PC-9 (cell line): ENCODE data around the gene MPPE1. TPM values are rescaled to one million over a fixed set of nuclear protein-coding genes. Genes with fewer than 3 reads are reported as not detected.
A peak's percentile ranks its signal among the peaks of the same experiment; 100 is the strongest.

Experiments used
- BruUV-seq: library from RNA; stranded (reverse); fragments of 400-500 nt; replicated peaks from 2 replicates; lab custom pipeline; 2021; lab: Mats Ljungman, UMichigan
- CTCF ChIA-PET: fragments of 300-600 bp; sonication (Branson Sonifier 250); formaldehyde crosslinking; loops from one replicate; lab custom pipeline; 2022; ENCODE audit warnings: antibody characterized with exemption; lab: Charles Lee
- POLR2A ChIA-PET: fragments of 300-600 bp; sonication (Branson Sonifier 250); formaldehyde crosslinking; loops from one replicate; lab custom pipeline; 2022; ENCODE audit warnings: antibody characterized with exemption; ENCODE audit not compliant: unreplicated experiment; lab: Charles Lee
- DNase-seq, 2 experiments: peaks; one replicate each; pipeline versions ENCODE4 v3.0.0 to v3.0.0-alpha.2; 2015 to 2022; ENCODE audit warnings: mixed read lengths in 1 of 2
- H2AFZ ChIP-seq: fragments of 200-600 bp; sonication (generic); 2 replicates; pipeline ENCODE4 v1.8.1; 2017; ENCODE audit warnings: antibody characterized with exemption
- H3F3A ChIP-seq: fragments of 200-600 bp; sonication (generic); 2 replicates; pipeline ENCODE4 v1.8.1; 2017; ENCODE audit warnings: antibody characterized with exemption, mild to moderate bottlenecking, low read depth; ENCODE audit not compliant: insufficient read depth
- H3K27ac ChIP-seq: fragments of 200-600 bp; sonication (generic); 2 replicates; pipeline ENCODE4 v1.6.1; 2016; ENCODE audit warnings: mixed run types
- H3K27me3 ChIP-seq: fragments of 200-600 bp; sonication (generic); 2 replicates; pipeline ENCODE4 v1.6.1; 2016; ENCODE audit warnings: low read depth, mixed run types; ENCODE audit not compliant: insufficient read depth
- H3K36me3 ChIP-seq: fragments of 200-600 bp; sonication (generic); 2 replicates; pipeline ENCODE4 v1.6.1; 2016; ENCODE audit warnings: low read depth, mixed run types
- H3K4me1 ChIP-seq: fragments of 200-600 bp; sonication (generic); replicated peaks from 2 replicates; pipeline ENCODE4 v1.6.1; 2016; ENCODE audit warnings: mixed run types; ENCODE audit not compliant: insufficient read depth
- H3K4me2 ChIP-seq: fragments of 200-600 bp; sonication (generic); 2 replicates; pipeline ENCODE4 v1.6.1; 2017; ENCODE audit warnings: mixed run types
- H3K4me3 ChIP-seq: fragments of 200-600 bp; sonication (generic); 2 replicates; pipeline ENCODE4 v1.6.1; 2016; ENCODE audit warnings: mixed run types
- H3K79me2 ChIP-seq: fragments of 200-600 bp; sonication (generic); 2 replicates; pipeline ENCODE4 v1.6.1; 2017; ENCODE audit warnings: low read depth, mixed run types
- H3K9me2 ChIP-seq: fragments of 200-600 bp; sonication (generic); 2 replicates; pipeline ENCODE4 v1.8.1; 2017; ENCODE audit warnings: mild to moderate bottlenecking; ENCODE audit not compliant: insufficient read depth
- H3K9me3 ChIP-seq: fragments of 200-600 bp; sonication (generic); 2 replicates; pipeline ENCODE4 v1.8.1; 2016; ENCODE audit warnings: low read depth; ENCODE audit not compliant: insufficient read depth
- H4K20me1 ChIP-seq: fragments of 200-600 bp; sonication (generic); 2 replicates; pipeline ENCODE4 v1.8.1; 2017; ENCODE audit not compliant: insufficient read depth
- CTCF ChIP-seq: fragments of 200-600 bp; sonication (generic); conservative IDR thresholded peaks from 2 replicates; pipeline ENCODE4 v1.6.1; 2017; ENCODE audit warnings: mixed run types, antibody characterized with exemption, mild to moderate bottlenecking, moderate library complexity
- EZH2 ChIP-seq: fragments of 200-600 bp; sonication (generic); IDR thresholded peaks from 2 replicates; pipeline ENCODE4 v1.8.0; 2017; ENCODE audit warnings: antibody characterized with exemption, low read depth
- intact Hi-C: fragments of 100-400 bp; cut with micrococcal nuclease; formaldehyde crosslinking; loops from one replicate; pipeline ENCODE4 v1.10.0; 2022; ENCODE audit not compliant: unreplicated experiment
- total RNA-seq: library from RNA; stranded (reverse); gene quantifications from 2 replicates; pipeline ENCODE4 v1.2.3, GENCODE V29; 2021

MPPE1 gene
- total RNA-seq, 1 experiment from 2014 or later = 40.7 TPM

DNA sequence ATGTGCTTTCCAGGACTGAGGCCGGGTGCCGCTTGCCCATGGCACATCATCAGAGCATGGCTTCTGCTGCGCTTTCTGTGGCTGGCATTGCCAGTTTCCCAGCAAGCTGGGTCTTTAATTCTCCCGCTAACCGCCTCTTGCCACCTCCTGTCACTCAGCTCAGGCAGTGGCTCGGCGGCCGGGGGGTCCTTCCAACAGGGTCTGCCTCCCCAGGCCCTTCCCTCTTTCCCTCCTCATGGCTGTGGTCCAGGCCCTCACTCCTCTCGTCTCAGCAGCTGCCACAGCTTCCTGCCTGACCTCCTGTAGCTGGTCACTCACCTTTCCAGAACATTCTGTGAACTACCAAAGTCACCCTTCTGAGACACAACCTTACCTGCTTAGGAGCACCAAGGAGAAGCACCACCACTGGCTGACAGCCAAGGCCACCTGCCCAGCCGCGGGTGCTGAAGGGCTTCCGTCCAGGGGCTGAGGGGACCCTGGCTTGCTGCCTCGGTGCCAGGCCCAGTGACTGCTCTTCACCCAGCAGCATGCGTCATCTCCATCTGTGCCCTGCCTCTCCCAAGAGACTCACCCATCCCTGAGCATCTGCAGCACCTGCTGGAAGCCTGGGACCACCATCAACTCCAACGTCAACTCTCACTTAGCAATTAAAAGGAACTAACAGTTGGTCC, 34.3 kb downstream of the MPPE1 start:
- ChIA-PET CTCF (no interaction called here), POLR2A (no interaction called here)
- no peak overlapping the region for H3K4me2 ChIP-seq
- intact Hi-C loops = loop anchor here (10.0 kb wide), 1 partner anchor 319 kb away; no protein-coding TSS in a partner anchor
- BruUV-seq = no TSS peak
- no peaks in the 10 kb centered on the region; the same call in 1 of the 2 replicates for H3F3A ChIP-seq
- H3K27me3 ChIP-seq = no peaks in the 10 kb centered on the region
- H3K9me2 ChIP-seq = no peaks in the 10 kb centered on the region
- no peak for TF ChIP-seq CTCF
- no peak for TF ChIP-seq EZH2
- DNase-seq = no peak
- no peaks in the 10 kb centered on the region for H3K36me3 ChIP-seq
- no peaks in the 10 kb centered on the region for H4K20me1 ChIP-seq
- H3K27ac ChIP-seq = no peak overlapping the region
- H3K4me1 ChIP-seq = no peaks in the 10 kb centered on the region
- no peak overlapping the region for H2AFZ ChIP-seq
- H3K79me2 ChIP-seq = no peaks in the 10 kb centered on the region
- no peak overlapping the region for H3K4me3 ChIP-seq
- H3K9me3 ChIP-seq = no peaks in the 10 kb centered on the region

DNA sequence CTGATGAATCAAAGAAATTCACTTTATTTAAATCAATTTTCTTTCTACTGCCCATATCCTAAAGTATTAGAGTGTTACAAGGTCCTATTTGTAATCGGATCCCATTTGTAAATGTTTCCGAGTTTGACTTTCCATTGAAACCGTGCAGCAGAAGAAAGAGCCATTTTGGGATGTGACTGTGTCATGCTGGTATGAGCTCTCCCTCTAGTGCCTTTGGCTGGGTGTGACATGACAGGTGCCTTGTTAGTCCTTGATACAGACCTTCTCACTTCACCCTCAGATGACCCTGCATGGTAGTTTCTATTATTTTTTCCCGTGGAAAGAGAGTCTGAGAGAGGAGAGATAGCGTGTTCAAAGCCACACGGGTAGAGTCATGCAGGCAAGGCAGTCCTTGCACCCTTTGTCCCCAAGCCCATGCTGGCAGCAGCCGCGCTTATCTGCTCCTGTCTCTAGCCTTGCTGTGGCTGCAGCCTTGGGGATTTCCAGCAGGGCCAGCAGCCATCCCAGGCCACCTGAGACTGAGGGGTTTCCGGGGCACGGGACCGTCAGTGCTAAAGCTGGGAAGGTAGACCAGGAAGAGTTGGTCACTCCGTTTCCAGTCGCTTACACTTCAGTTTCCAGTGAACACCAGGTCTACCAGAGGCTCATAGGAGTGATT, 35.5 kb downstream of the MPPE1 start:
- ChIA-PET CTCF (no interaction called here), POLR2A (no interaction called here)
- no peaks in the 10 kb centered on the region for H3K9me2 ChIP-seq
- H3K36me3 ChIP-seq = no peaks in the 10 kb centered on the region
- no peaks in the 10 kb centered on the region for H4K20me1 ChIP-seq
- no peaks in the 10 kb centered on the region for H3K4me1 ChIP-seq
- peak; percentile 75 for TF ChIP-seq CTCF
- TF ChIP-seq EZH2 = no peak
- H3F3A ChIP-seq = no peaks in the 10 kb centered on the region; the same call in 1 of the 2 replicates
- H3K27ac ChIP-seq = no peak overlapping the region
- H3K79me2 ChIP-seq = no peaks in the 10 kb centered on the region
- no peaks in the 10 kb centered on the region for H3K9me3 ChIP-seq
- H3K4me3 ChIP-seq = no peak overlapping the region
- intact Hi-C loops = loop anchor here (1.0 to 10.0 kb wide), 5 partner anchors 12 to 318 kb away; no protein-coding TSS in a partner anchor
- H3K4me2 ChIP-seq = no peak overlapping the region
- no TSS peak for BruUV-seq
- H2AFZ ChIP-seq = no peak overlapping the region
- H3K27me3 ChIP-seq = no peaks in the 10 kb centered on the region
- DNase-seq = peak in 1 of 2 experiments; percentile 41

GRCh38 chr18:11871501-11871900, 36.6 kb downstream of the MPPE1 start:
- POLR2A ChIA-PET = interaction anchor here (0.6 kb wide), 1 partner anchor 12 kb away, joined by 7 read pairs; no protein-coding TSS in a partner anchor
- no peak overlapping the region for H2AFZ ChIP-seq
- H3K4me1 ChIP-seq = no peaks in the 10 kb centered on the region
- no peak for DNase-seq
- no peak overlapping the region for H3K27ac ChIP-seq
- intact Hi-C loops = loop anchor here (10.0 kb wide), 1 partner anchor 317 kb away; no protein-coding TSS in a partner anchor
- H3K4me2 ChIP-seq = no peak overlapping the region
- no peaks in the 10 kb centered on the region for H3K9me2 ChIP-seq
- no peaks in the 10 kb centered on the region for H3K27me3 ChIP-seq
- TF ChIP-seq EZH2 (no peak), CTCF (no peak)
- H3K79me2 ChIP-seq = no peaks in the 10 kb centered on the region
- CTCF ChIA-PET = interaction anchor here (0.8 kb wide), 2 partner anchors 124 to 140 kb away, joined by 3 to 5 read pairs; no protein-coding TSS in a partner anchor
- BruUV-seq = no TSS peak
- H3K4me3 ChIP-seq = no peak overlapping the region
- H4K20me1 ChIP-seq = no peaks in the 10 kb centered on the region
- no peaks in the 10 kb centered on the region; the same call in 1 of the 2 replicates for H3F3A ChIP-seq
- H3K9me3 ChIP-seq = no peaks in the 10 kb centered on the region
- no peaks in the 10 kb centered on the region for H3K36me3 ChIP-seq
